GM23248 (cell line): ENCODE results near the gene RELT. TPM values are rescaled to one million over a fixed set of nuclear protein-coding genes. Genes with fewer than 3 reads are reported as not detected.

Experiments used
- DNase-seq: peaks from one replicate; pipeline ENCODE4 v3.0.0-alpha.2; 2015
- H2AFZ ChIP-seq: fragments of 200-600 bp; sonication (generic); 2 replicates; pipeline ENCODE4 v1.6.1; 2016; ENCODE audit warnings: antibody characterized with exemption
- H3F3A ChIP-seq: fragments of 200-600 bp; sonication (generic); 2 replicates; pipeline ENCODE4 v1.6.1; 2016; ENCODE audit warnings: mild to moderate bottlenecking, antibody characterized with exemption, mixed run types; ENCODE audit not compliant: insufficient read depth
- H3K27ac ChIP-seq: fragments of 200-600 bp; sonication (generic); 2 replicates; pipeline ENCODE4 v1.5.1; 2016; ENCODE audit warnings: mild to moderate bottlenecking
- H3K27me3 ChIP-seq: fragments of 200-600 bp; sonication (generic); replicated peaks from 2 replicates; pipeline ENCODE4 v1.6.1; 2016; ENCODE audit warnings: mild to moderate bottlenecking; ENCODE audit not compliant: insufficient read depth
- H3K36me3 ChIP-seq: fragments of 200-600 bp; sonication (generic); 2 replicates; pipeline ENCODE4 v1.6.1; 2016; ENCODE audit warnings: low read depth, mild to moderate bottlenecking
- H3K4me1 ChIP-seq: fragments of 200-600 bp; sonication (generic); 2 replicates; pipeline ENCODE4 v1.6.1; 2016; ENCODE audit warnings: mild to moderate bottlenecking; ENCODE audit not compliant: insufficient read depth
- H3K4me2 ChIP-seq: fragments of 200-600 bp; sonication (generic); one replicate; pipeline ENCODE4 v1.6.1; 2016; ENCODE audit warnings: mild to moderate bottlenecking; ENCODE audit not compliant: unreplicated experiment
- H3K4me3 ChIP-seq: fragments of 200-600 bp; sonication (generic); 2 replicates; pipeline ENCODE4 v1.5.1; 2016; ENCODE audit warnings: mild to moderate bottlenecking
- H3K79me2 ChIP-seq: fragments of 200-600 bp; sonication (generic); 2 replicates; pipeline ENCODE4 v1.6.1; 2016; ENCODE audit warnings: mild to moderate bottlenecking; ENCODE audit not compliant: insufficient read depth
- H3K9ac ChIP-seq: fragments of 200-600 bp; sonication (generic); 2 replicates; pipeline ENCODE4 v1.6.1; 2016; ENCODE audit warnings: mild to moderate bottlenecking
- H3K9me2 ChIP-seq: fragments of 200-600 bp; sonication (generic); 2 replicates; pipeline ENCODE4 v1.6.1; 2016; ENCODE audit warnings: mixed run types, mild to moderate bottlenecking, moderate library complexity; ENCODE audit not compliant: insufficient read depth
- H3K9me3 ChIP-seq: fragments of 200-600 bp; sonication (generic); one replicate; pipeline ENCODE4 v1.6.1; 2017; ENCODE audit warnings: low read depth
- H4K20me1 ChIP-seq: fragments of 200-600 bp; sonication (generic); 2 replicates; pipeline ENCODE4 v1.6.0; 2016; ENCODE audit not compliant: insufficient read depth
- EZH2 ChIP-seq: fragments of 200-600 bp; sonication (generic); IDR thresholded peaks from 2 replicates; pipeline ENCODE4 v1.6.1; 2018; ENCODE audit warnings: antibody characterized with exemption, mild to moderate bottlenecking; ENCODE audit not compliant: insufficient read depth, poor library complexity, severe bottlenecking
- EZH2phosphoT487 ChIP-seq: fragments of 200-600 bp; sonication (generic); IDR thresholded peaks from 2 replicates; pipeline ENCODE4 v1.6.1; 2018; ENCODE audit warnings: antibody characterized with exemption, moderate library complexity, mild to moderate bottlenecking, low read depth; ENCODE audit not compliant: insufficient read depth
- WGBS, 2 experiments: methylation state at CpG; one replicate each; pipeline ENCODE4 v1.1.6; 2015 to 2017; ENCODE audit warnings: low lambda C conversion rate in 2 of 2, low coverage in 1 of 2; ENCODE audit errors: missing lambda C conversion rate in 2 of 2; 5-methylcytosine and 5-hydroxymethylcytosine counted together
- in situ Hi-C: fragments of 300-500 bp; cut with MboI; formaldehyde crosslinking; loops from 2 replicates; pipeline ENCODE4 v1.15.0; 2020
- polyA plus RNA-seq: library from polyadenylated mRNA; unstranded; fragments of >200 nt; fragmentation: Nextera tagmentation; extraction: Ambion mirVana; gene quantifications from 2 replicates; pipeline ENCODE4 v1.2.1, GENCODE V29; 2016
- total RNA-seq: library from RNA; depleted of rRNA; stranded (reverse); fragments of >200 nt; shearing (Covaris generic); gene quantifications from 2 replicates; pipeline ENCODE4 v1.2.3, GENCODE V29; 2014; rRNA removed

The RELT gene
- total RNA-seq = 7.1 and 8.2 TPM in 2 replicates
- polyA plus RNA-seq = 2.8 and 2.9 TPM in 2 replicates

GRCh38 chr11:73376160-73376802 lies at the start of gene RELT:
RELT (plus strand) TSS chr11:73376399; CDS start chr11:73389137, 12,738 bp downstream.
- Histone ChIP-seq H3K27ac (peak within 1 kb of the TSS; percentile 87), H3K9me2 (no peaks in the 10 kb centered on the region), H3K4me2 (peak within 1 kb of the TSS; percentile 81), H3K36me3 (no peaks in the 10 kb centered on the region), H4K20me1 (no peaks in the 10 kb centered on the region), H3K4me1 (0 out of 2 replicates have a peak, but pooled peaks cover 7% of the 10 kb centered on the region), H2AFZ (peak within 1 kb of the TSS; percentile 78), H3K79me2 (peaks cover 48% of the 10 kb centered on the region), H3K9ac (peak within 1 kb of the TSS; percentile 98), H3K9me3 (no peaks in the 10 kb centered on the region), H3K4me3 (peak within 1 kb of the TSS; percentile 84), H3K27me3 (no peaks in the 10 kb centered on the region), H3F3A (no peaks in the 10 kb centered on the region; the same call in 1 of the 2 replicates)
- in situ Hi-C loops = no loop called here
- TF ChIP-seq EZH2 = no peak
- no peak for TF ChIP-seq EZH2phosphoT487
- 2% methylated on average over 66 to 77 of the region's 96 CpGs for WGBS, 2 experiments
- peak; percentile 97 for DNase-seq

DNA sequence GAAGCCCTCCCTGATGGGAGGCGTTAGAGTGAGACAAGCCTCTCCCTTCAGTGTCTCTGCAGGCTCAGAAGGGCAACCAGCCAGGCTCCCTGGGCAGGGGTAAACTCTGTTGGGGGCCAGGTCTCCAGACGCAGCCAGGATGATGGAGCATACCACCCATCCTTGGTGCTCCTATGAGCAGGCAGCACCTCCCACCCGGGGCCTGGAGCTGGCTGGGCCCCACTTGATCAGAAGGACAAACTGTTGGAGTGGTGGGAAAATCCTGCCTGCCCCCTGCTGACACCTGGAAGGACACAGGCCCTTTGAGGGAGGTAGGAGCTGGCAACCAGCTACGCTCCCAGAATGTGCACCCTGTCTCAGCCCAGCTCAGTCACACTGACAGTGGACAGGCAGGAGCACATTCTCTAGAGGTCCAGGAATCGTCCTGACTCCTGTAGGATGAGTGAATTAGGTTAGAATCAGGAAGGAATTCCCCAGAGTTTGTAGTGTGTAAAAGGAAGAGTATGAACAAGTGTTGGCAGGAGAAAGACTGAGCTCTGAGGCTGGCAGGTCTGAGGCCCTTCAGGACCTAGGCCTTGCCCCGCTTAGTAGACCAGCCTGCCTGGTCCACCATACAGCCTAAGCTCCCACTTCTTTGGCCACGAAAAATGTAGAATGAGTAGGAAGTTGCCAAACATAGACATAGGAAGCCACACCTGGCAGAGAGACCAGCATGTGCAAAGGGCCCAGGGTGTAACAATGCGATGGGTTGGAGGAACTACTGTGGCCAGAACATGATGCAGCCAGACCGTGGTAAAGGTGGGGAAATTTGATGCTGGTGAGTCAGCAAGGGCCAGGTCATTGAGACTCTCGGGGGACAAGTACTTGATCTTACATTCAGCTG lies 49.0 kb upstream of the RELT start:
- no peak overlapping the region for H3K4me3 ChIP-seq
- no peak overlapping the region for H2AFZ ChIP-seq
- 71 to 75% methylated on average over 10 of the region's 10 CpGs for WGBS, 2 experiments
- no peaks in the 10 kb centered on the region for H3K36me3 ChIP-seq
- peaks cover 31% of the 10 kb centered on the region for H3F3A ChIP-seq
- no peak overlapping the region for H3K4me2 ChIP-seq
- in situ Hi-C loops = no loop called here
- DNase-seq = peak; percentile 59
- H3K79me2 ChIP-seq = peaks cover 99% of the 10 kb centered on the region
- H3K27ac ChIP-seq = 0 out of 2 replicates have a peak overlapping the region, but pooled peaks have one; percentile 17
- peaks cover 9% of the 10 kb centered on the region; the same call in 1 of the 2 replicates for H4K20me1 ChIP-seq
- no peaks in the 10 kb centered on the region for H3K27me3 ChIP-seq
- H3K9ac ChIP-seq = no peak overlapping the region
- peaks cover 69% of the 10 kb centered on the region for H3K4me1 ChIP-seq
- H3K9me3 ChIP-seq = no peaks in the 10 kb centered on the region
- H3K9me2 ChIP-seq = no peaks in the 10 kb centered on the region
- TF ChIP-seq EZH2phosphoT487 (no peak), EZH2 (no peak)

GRCh38 chr11:73327812-73328364 lies 48.3 kb upstream of the RELT start:
- WGBS, 2 experiments = 96 to 98% methylated on average over 4 of the region's 4 CpGs
- in situ Hi-C loops = no loop called here
- H3K4me3 ChIP-seq = no peak overlapping the region
- peaks cover 99% of the 10 kb centered on the region for H3K79me2 ChIP-seq
- peaks cover 9% of the 10 kb centered on the region; the same call in 1 of the 2 replicates for H4K20me1 ChIP-seq
- no peaks in the 10 kb centered on the region for H3K9me2 ChIP-seq
- no peaks in the 10 kb centered on the region for H3K36me3 ChIP-seq
- H3K9me3 ChIP-seq = no peaks in the 10 kb centered on the region
- peaks cover 68% of the 10 kb centered on the region for H3K4me1 ChIP-seq
- DNase-seq = no peak
- H2AFZ ChIP-seq = no peak overlapping the region
- no peak overlapping the region for H3K9ac ChIP-seq
- no peak overlapping the region for H3K4me2 ChIP-seq
- 0 out of 2 replicates have a peak overlapping the region, but pooled peaks have one; percentile 14 for H3K27ac ChIP-seq
- no peaks in the 10 kb centered on the region for H3K27me3 ChIP-seq
- TF ChIP-seq EZH2 = no peak
- TF ChIP-seq EZH2phosphoT487 = no peak
- H3F3A ChIP-seq = peaks cover 24% of the 10 kb centered on the region

- H3K79me2 ChIP-seq = peaks cover 97% of the 10 kb centered on the region
- peaks cover 41% of the 10 kb centered on the region for H3F3A ChIP-seq
- no peaks in the 10 kb centered on the region for H3K9me3 ChIP-seq
- TF ChIP-seq EZH2 = no peak
- no peak for TF ChIP-seq EZH2phosphoT487
- H3K4me2 ChIP-seq = peak overlapping the region; percentile 7
- H3K4me1 ChIP-seq = peaks cover 66% of the 10 kb centered on the region
- no peak overlapping the region for H3K4me3 ChIP-seq
- H2AFZ ChIP-seq = no peak overlapping the region
- peak; percentile 69 for DNase-seq
- no peaks in the 10 kb centered on the region for H3K27me3 ChIP-seq
- H3K27ac ChIP-seq = no peak overlapping the region; the same call in none of the 2 replicates
- in situ Hi-C loops = no loop called here
- H3K9ac ChIP-seq = 0 out of 2 replicates have a peak overlapping the region, but pooled peaks have one; percentile 14
- no peaks in the 10 kb centered on the region for H3K9me2 ChIP-seq
- 56 to 62% methylated on average over 3 of the region's 3 CpGs for WGBS, 2 experiments
- H3K36me3 ChIP-seq = no peaks in the 10 kb centered on the region
- peaks cover 9% of the 10 kb centered on the region; the same call in 1 of the 2 replicates for H4K20me1 ChIP-seq
Measured at GRCh38 chr11:73330569-73331093, 45.6 kb upstream of the RELT start.
